SU-DHL-6 (cell line): ENCODE results near the gene NFIC.
"Not testable (repeated sequence)": the region's sequence is repeated elsewhere in the genome, so short reads cannot be mapped to it uniquely, and the experiment has no call there.

Source experiments
- EZH2phosphoT487 ChIP-seq: fragments of 200-600 bp; sonication (generic), shearing (Covaris generic); conservative IDR thresholded peaks from 2 replicates; pipeline ENCODE4 v1.6.1; 2018; ENCODE audit warnings: mild to moderate bottlenecking, antibody characterized with exemption, low read length, moderate library complexity, mixed read lengths
- TF ChIP-seq, protein P1 (sequence below): fragments of 200-600 bp; sonication (generic); IDR thresholded peaks from one replicate; pipeline ENCODE4 v1.5.1; 2017; ENCODE audit warnings: antibody characterized with exemption, mild to moderate bottlenecking, low read length, moderate library complexity; ENCODE audit not compliant: insufficient read depth, poor library complexity, severe bottlenecking

DNA sequence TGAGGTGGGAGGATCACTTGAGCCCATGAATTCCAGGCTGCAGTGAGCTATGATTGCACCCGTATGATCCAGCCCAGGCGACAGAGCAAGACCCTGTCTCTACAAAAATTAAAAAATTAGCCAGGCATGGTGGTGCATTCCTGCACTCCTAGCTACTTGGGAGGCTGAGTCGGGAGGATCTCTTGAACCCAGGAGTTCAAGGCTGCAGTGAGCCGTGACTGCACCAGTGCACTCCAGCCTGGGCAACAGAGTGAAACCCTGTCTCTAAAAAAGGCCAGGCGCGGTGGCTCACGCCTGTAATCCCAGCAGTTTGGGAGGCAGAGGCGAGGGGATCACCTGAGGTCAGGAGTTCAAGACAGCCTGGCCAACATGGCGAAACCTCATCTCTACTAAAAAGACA is 23.4 kb upstream of the NFIC start:
- TF ChIP-seq, protein P1, sequence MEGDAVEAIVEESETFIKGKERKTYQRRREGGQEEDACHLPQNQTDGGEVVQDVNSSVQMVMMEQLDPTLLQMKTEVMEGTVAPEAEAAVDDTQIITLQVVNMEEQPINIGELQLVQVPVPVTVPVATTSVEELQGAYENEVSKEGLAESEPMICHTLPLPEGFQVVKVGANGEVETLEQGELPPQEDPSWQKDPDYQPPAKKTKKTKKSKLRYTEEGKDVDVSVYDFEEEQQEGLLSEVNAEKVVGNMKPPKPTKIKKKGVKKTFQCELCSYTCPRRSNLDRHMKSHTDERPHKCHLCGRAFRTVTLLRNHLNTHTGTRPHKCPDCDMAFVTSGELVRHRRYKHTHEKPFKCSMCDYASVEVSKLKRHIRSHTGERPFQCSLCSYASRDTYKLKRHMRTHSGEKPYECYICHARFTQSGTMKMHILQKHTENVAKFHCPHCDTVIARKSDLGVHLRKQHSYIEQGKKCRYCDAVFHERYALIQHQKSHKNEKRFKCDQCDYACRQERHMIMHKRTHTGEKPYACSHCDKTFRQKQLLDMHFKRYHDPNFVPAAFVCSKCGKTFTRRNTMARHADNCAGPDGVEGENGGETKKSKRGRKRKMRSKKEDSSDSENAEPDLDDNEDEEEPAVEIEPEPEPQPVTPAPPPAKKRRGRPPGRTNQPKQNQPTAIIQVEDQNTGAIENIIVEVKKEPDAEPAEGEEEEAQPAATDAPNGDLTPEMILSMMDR: not testable (repeated sequence)
- not testable (repeated sequence) for TF ChIP-seq EZH2phosphoT487
